ENCODE results near the gene FAM110A.
"Not testable (repeated sequence)": the region's sequence is repeated elsewhere in the genome, so short reads cannot be mapped to it uniquely, and the experiment has no call there.

FAM110A gene

GRCh38 chr20:845941-846893 is 12.7 kb downstream of the FAM110A start:
- Mint-ChIP-seq H3K4me3 (peak overlapping the region; percentile 87), H3K9me3 (no peaks in the 10 kb centered on the region), H3K4me1 (peaks cover 50% of the 10 kb centered on the region), H3K27me3 (no peaks in the 10 kb centered on the region), H3K27ac (peak overlapping the region; percentile 90), H3K36me3 (peaks cover 3% of the 10 kb centered on the region)

GRCh38 chr20:846894-847278 is 13.4 kb downstream of the FAM110A start:
- no peaks in the 10 kb centered on the region for H3K27me3 Mint-ChIP-seq
- H3K4me3 Mint-ChIP-seq = peak overlapping the region; percentile 87
- H3K27ac Mint-ChIP-seq = peak overlapping the region; percentile 90
- peaks cover 57% of the 10 kb centered on the region for H3K4me1 Mint-ChIP-seq
- H3K36me3 Mint-ChIP-seq = peaks cover 3% of the 10 kb centered on the region
- no peaks in the 10 kb centered on the region for H3K9me3 Mint-ChIP-seq

- peaks cover 3% of the 10 kb centered on the region for H3K36me3 Mint-ChIP-seq
- no peak overlapping the region for H3K27ac Mint-ChIP-seq
- no peak overlapping the region for H3K4me3 Mint-ChIP-seq
- H3K27me3 Mint-ChIP-seq = no peaks in the 10 kb centered on the region
- H3K4me1 Mint-ChIP-seq = peaks cover 62% of the 10 kb centered on the region
- no peaks in the 10 kb centered on the region for H3K9me3 Mint-ChIP-seq
These were observed 14.7 kb downstream of the FAM110A start for GRCh38 chr20:848193-848592.

- Mint-ChIP-seq H3K4me1 (peaks cover 67% of the 10 kb centered on the region), H3K27ac (peak overlapping the region; percentile 35)
- not testable (repeated sequence) for H3K36me3 Mint-ChIP-seq, H3K9me3 Mint-ChIP-seq, H3K27me3 Mint-ChIP-seq, H3K4me3 Mint-ChIP-seq
These were observed 15.2 kb downstream of the FAM110A start for GRCh38 chr20:848731-849130.

- Mint-ChIP-seq H3K4me1 (peaks cover 69% of the 10 kb centered on the region), H3K27ac (peak overlapping the region; percentile 52)
These were observed 20.0 kb downstream of the FAM110A start for GRCh38 chr20:853406-853996.

GRCh38 chr20:854601-855000 is 21.1 kb downstream of the FAM110A start:
- Mint-ChIP-seq H3K9me3 (no peaks in the 10 kb centered on the region), H3K36me3 (peaks cover 3% of the 10 kb centered on the region), H3K27ac (no peak overlapping the region), H3K4me3 (no peak overlapping the region), H3K27me3 (no peaks in the 10 kb centered on the region), H3K4me1 (peaks cover 76% of the 10 kb centered on the region)

More at GRCh38 chr20:853406-853996, 20.0 kb downstream of the FAM110A start:
- peaks cover 3% of the 10 kb centered on the region for H3K36me3 Mint-ChIP-seq
- H3K9me3 Mint-ChIP-seq = no peaks in the 10 kb centered on the region
- H3K27me3 Mint-ChIP-seq = no peaks in the 10 kb centered on the region
- no peak overlapping the region for H3K4me3 Mint-ChIP-seq

- H3K4me1 Mint-ChIP-seq = peaks cover 79% of the 10 kb centered on the region
- peak overlapping the region; percentile 48 for H3K4me3 Mint-ChIP-seq
These were observed 22.2 kb downstream of the FAM110A start for GRCh38 chr20:855466-856360.

GRCh38 chr20:856361-856775 is 22.9 kb downstream of the FAM110A start:
- H3K4me1 Mint-ChIP-seq = peaks cover 72% of the 10 kb centered on the region
- no peaks in the 10 kb centered on the region for H3K27me3 Mint-ChIP-seq
- peak overlapping the region; percentile 48 for H3K4me3 Mint-ChIP-seq
- no peaks in the 10 kb centered on the region for H3K36me3 Mint-ChIP-seq
- peak overlapping the region; percentile 59 for H3K27ac Mint-ChIP-seq
- no peaks in the 10 kb centered on the region for H3K9me3 Mint-ChIP-seq

More at GRCh38 chr20:855466-856360, 22.2 kb downstream of the FAM110A start:
- peaks cover 2% of the 10 kb centered on the region for H3K36me3 Mint-ChIP-seq
- H3K9me3 Mint-ChIP-seq = no peaks in the 10 kb centered on the region
- H3K27me3 Mint-ChIP-seq = no peaks in the 10 kb centered on the region
- H3K27ac Mint-ChIP-seq = peak overlapping the region; percentile 77

GRCh38 chr20:858011-858410 is 24.5 kb downstream of the FAM110A start:
- Mint-ChIP-seq H3K9me3 (no peaks in the 10 kb centered on the region), H3K36me3 (no peaks in the 10 kb centered on the region), H3K4me1 (peaks cover 57% of the 10 kb centered on the region), H3K4me3 (no peak overlapping the region), H3K27ac (no peak overlapping the region), H3K27me3 (no peaks in the 10 kb centered on the region)

GRCh38 chr20:859751-860231 is 26.3 kb downstream of the FAM110A start:
- no peaks in the 10 kb centered on the region for H3K36me3 Mint-ChIP-seq
- peaks cover 42% of the 10 kb centered on the region for H3K4me1 Mint-ChIP-seq
- H3K27ac Mint-ChIP-seq = no peak overlapping the region
- H3K27me3 Mint-ChIP-seq = no peaks in the 10 kb centered on the region
- no peak overlapping the region for H3K4me3 Mint-ChIP-seq
- H3K9me3 Mint-ChIP-seq = no peaks in the 10 kb centered on the region

- peaks cover 31% of the 10 kb centered on the region for H3K4me1 Mint-ChIP-seq
- no peak overlapping the region for H3K4me3 Mint-ChIP-seq
- H3K36me3 Mint-ChIP-seq = no peaks in the 10 kb centered on the region
- H3K27me3 Mint-ChIP-seq = no peaks in the 10 kb centered on the region
- H3K27ac Mint-ChIP-seq = no peak overlapping the region
- H3K9me3 Mint-ChIP-seq = no peaks in the 10 kb centered on the region
These were observed 27.4 kb downstream of the FAM110A start for GRCh38 chr20:860891-861290.

- H3K9me3 Mint-ChIP-seq = no peaks in the 10 kb centered on the region
- H3K4me1 Mint-ChIP-seq = no peaks in the 10 kb centered on the region
- no peak overlapping the region for H3K4me3 Mint-ChIP-seq
- H3K27ac Mint-ChIP-seq = no peak overlapping the region
- H3K36me3 Mint-ChIP-seq = no peaks in the 10 kb centered on the region
- no peaks in the 10 kb centered on the region for H3K27me3 Mint-ChIP-seq
These were observed 31.9 kb downstream of the FAM110A start for GRCh38 chr20:865440-865839.

GRCh38 chr20:868279-868678 is 34.8 kb downstream of the FAM110A start:
- no peak overlapping the region for H3K4me3 Mint-ChIP-seq
- H3K4me1 Mint-ChIP-seq = peaks cover under 1% of the 10 kb centered on the region
- no peaks in the 10 kb centered on the region for H3K27me3 Mint-ChIP-seq
- H3K27ac Mint-ChIP-seq = no peak overlapping the region
- H3K9me3 Mint-ChIP-seq = no peaks in the 10 kb centered on the region
- peaks cover under 1% of the 10 kb centered on the region for H3K36me3 Mint-ChIP-seq

- Mint-ChIP-seq H3K9me3 (no peaks in the 10 kb centered on the region), H3K27ac (no peak overlapping the region), H3K36me3 (peaks cover 2% of the 10 kb centered on the region), H3K27me3 (no peaks in the 10 kb centered on the region), H3K4me1 (peaks cover 6% of the 10 kb centered on the region), H3K4me3 (no peak overlapping the region)
These were observed 36.1 kb downstream of the FAM110A start for GRCh38 chr20:869606-870005.

- Mint-ChIP-seq H3K4me3 (no peak overlapping the region), H3K9me3 (no peaks in the 10 kb centered on the region), H3K36me3 (peaks cover 2% of the 10 kb centered on the region), H3K27ac (no peak overlapping the region), H3K4me1 (peaks cover 6% of the 10 kb centered on the region), H3K27me3 (no peaks in the 10 kb centered on the region)
These were observed 37.2 kb downstream of the FAM110A start for GRCh38 chr20:870758-871157.
